ENCODE measurements around the gene ABTB2.
"Not testable (repeated sequence)": the region's sequence is repeated elsewhere in the genome, so short reads cannot be mapped to it uniquely, and the experiment has no call there.

Gene ABTB2

GRCh38 chr11:34256626-34257025 is 101.2 kb downstream of the ABTB2 start:
- DNase-seq, result no peak

DNA sequence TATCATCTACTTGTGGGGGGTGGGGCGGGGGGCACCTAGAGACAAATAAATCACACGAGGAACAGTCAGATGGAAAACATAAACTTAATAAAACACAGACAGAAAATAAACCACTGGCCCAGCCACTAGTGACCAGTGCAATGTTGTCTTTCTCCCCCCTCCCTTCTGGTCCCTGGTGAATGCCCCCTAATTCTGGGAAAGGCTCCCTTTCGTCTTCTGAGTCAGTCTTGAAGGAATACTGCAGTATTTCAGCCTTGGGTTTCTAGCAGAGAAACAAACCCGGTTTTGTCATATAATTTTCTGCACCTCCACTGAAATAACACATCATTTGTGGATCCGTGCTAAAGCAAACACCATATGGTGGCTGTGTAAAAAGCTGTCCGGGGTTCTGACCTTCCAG is 101.7 kb downstream of the ABTB2 start:
- DNase-seq, result no peak

- no peak for DNase-seq
These were observed 102.7 kb downstream of the ABTB2 start for GRCh38 chr11:34255101-34255500.

DNA sequence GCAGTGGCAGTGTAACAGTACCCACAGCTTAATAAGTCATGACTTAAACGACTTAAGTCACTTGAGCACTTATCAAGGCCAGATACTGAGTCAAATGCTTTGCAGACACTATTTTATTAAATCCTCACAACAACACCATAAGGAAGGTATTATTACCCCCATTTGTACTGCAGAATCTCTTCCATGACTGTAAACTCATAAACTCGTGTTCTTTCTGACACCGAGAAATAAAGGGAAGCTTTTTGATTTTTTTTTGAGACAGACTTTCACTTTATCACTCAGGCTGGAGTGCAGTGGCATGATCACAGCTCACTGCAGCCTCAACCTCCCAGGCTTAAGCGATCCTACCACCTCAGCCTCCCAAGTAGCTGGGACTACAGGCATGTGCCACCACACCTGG is 103.8 kb downstream of the ABTB2 start:
- no peak for DNase-seq

- DNase-seq, result no peak
These were observed 105.2 kb downstream of the ABTB2 start for GRCh38 chr11:34252651-34253050.

- DNase-seq, result no peak
These were observed 105.8 kb downstream of the ABTB2 start for GRCh38 chr11:34252015-34252414.

- DNase-seq, result no peak
These were observed 106.2 kb downstream of the ABTB2 start for GRCh38 chr11:34251589-34251980.

DNA sequence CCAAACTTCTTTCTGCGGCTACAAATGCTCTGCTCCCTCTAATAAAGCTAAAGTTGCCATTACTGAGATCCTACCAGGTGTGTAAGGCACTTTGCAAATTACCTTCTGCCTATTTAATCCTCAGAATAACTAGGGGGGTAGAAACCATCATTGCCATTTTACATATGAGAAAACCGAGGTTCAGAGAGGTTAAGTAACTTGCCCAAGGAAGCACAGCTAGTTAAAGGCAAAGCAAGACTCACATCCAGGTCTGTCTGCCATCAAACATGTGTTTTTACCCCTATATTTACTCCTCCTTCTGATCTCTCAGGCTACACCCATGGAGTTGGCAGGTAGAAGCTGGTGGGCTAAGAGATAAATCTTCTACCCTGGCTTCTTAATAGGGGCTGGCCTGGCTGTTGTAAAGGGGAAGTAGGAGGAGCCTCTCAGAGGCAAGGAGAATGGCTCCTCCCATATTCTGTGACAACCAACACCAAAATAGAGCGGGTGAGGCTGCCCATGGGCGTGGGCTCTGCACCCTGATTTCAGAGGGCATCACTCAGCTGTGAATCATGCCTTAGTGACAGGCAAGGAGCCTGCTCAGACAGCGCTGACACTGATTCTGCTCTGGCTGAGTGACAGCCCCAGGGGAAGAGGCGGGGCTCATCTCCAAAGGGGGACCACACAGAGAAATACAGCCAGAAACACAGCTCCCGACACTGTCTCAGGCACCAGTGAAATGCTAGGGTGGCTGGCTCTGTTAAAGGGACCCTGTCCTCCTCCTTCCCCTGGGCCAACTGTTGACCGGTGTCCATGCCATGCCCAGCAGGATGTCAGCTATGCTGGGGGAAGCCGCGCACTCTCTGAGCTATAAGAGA is 106.8 kb downstream of the ABTB2 start:
- DNase-seq, result no peak

- DNase-seq, result no peak
These were observed 107.6 kb downstream of the ABTB2 start for GRCh38 chr11:34250211-34250610.

GRCh38 chr11:34249439-34249838 is 108.4 kb downstream of the ABTB2 start:
- no peak for DNase-seq

DNA sequence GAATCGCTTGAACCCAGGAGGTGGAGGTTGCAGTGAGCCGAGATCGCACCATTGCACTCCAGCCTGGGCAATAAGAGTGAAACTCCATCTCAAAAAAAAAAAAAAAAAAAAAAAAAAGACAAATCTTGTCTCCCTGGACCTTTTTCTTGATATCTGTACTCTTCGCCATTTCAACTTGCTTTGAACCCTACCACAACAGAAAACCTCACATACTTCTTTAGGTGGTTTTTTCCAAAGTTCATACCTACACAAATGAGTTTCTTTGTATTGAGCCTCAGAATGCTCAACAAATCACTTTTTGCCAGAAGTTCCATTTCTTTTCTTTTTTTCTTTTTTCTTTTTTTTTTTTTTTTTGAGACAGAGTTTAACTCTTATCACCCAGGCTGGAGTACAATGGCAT is 111.3 kb downstream of the ABTB2 start:
- not testable (repeated sequence) for DNase-seq

GRCh38 chr11:34245041-34245440 is 112.8 kb downstream of the ABTB2 start:
- no peak for DNase-seq

GRCh38 chr11:34243600-34244464 is 114.0 kb downstream of the ABTB2 start:
- no peak for DNase-seq

DNA sequence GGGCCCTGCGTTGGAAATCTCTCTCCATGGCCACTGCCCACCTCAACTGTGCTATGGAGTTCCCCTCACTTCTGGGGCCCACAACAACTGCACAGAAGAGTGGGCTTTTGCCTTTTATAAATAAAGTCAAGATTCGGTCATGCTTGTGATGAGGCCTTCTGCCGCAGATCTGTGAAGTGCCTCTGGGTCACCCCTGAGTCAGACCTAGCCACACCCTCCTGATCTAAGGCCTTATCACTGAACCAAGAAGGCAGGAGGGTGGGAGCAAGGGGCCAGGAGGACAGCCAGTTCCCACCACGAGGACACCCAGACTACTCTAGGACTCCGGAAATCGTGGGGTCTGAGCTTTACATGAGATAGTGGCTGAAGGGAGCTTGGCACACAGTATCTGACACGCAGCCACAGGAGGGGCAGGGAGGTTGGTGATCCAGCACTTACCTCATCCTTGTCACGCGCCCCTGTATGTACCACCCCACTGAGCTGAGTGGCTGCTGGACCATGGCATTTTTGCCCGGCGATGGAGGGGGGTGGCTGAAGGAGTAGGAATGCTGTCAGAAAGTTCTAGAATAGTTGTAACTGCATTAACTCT is 115.7 kb downstream of the ABTB2 start:
- no peak for DNase-seq

DNA sequence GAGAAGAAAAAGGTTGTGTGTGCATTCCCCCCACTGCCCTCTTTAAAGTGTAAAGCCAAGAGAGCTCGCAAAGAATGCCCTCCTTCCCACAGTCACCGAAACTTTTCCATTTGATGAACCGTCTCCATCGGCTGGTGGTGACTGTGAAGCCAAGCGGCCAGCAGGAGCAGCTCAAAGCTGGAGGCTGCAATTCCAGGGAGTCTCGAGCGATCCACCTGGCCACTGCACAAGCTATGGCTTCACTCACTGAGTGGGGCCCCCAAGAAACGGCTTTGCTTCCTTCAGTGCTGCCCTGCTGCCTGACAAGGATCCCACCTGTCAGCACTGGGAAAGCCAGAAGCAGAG is 117.7 kb downstream of the ABTB2 start:
- DNase-seq, result no peak

- DNase-seq, result no peak
These were observed 118.2 kb downstream of the ABTB2 start for GRCh38 chr11:34239465-34240149.

GRCh38 chr11:34238966-34239365 is 118.8 kb downstream of the ABTB2 start:
- DNase-seq, result no peak

GRCh38 chr11:34238533-34238932 is 119.3 kb downstream of the ABTB2 start:
- DNase-seq, result no peak

GRCh38 chr11:34236572-34236971 is 121.2 kb downstream of the ABTB2 start:
- no peak for DNase-seq

DNA sequence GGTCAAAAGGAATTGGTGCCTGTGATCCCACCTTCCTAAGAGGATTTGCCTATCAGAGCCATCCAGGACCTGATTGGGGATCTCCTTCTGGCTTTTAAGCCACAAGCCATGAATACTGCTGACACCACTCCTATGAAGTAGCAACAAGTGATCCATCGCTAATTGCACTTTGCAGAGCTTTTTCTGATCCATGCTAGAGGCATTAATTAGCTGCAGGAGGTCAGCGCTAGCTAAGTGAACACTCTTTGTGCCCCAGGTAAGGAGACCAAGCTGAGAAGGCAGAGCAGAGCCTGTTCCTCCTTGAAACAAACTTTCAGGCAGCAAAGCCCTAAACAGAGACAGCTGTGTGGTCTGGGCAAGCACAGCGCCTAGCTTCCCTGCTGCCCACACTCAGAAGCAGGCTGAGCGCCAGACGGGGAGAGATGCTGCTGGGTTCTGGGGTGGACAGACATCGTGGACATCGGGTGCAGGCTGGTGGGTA is 122.2 kb downstream of the ABTB2 start:
- DNase-seq, result no peak

GRCh38 chr11:34235189-34235588 is 122.6 kb downstream of the ABTB2 start:
- DNase-seq, result no peak

DNA sequence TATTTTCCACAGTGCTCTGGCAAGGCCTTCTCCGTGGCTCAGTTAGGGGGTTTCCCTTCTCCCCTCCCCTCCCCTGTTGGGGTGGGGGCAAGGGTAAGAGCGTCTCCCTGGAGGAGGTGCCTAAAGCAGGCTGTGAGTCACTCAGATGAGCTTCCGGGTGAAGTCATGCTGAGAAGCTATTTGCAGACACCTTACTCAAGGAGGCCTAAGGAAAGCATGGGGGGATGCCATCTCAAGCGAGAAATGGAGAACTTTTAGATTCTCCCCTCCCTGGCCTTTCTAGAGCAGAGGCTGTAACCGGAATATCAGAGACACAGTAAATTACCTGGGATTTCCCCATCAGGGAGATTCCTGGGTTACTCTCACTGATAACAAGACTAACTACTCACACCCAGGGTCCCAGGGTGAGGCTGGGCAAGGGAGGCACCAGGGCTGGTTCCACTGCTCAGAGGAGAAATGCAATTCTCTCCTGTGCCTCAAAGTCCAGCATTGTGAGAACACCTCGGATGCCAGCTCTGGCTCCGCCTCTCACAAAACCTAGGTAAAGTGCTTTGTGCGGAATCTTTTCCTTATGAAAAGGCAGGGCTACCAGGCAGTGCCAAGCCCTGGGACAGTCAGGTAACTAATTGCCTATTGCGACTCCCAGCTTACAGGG is 123.6 kb downstream of the ABTB2 start:
- DNase-seq, result no peak

GRCh38 chr11:34233215-34233614 is 124.6 kb downstream of the ABTB2 start:
- no peak for DNase-seq

Data from NCI-H446 treated with DMSO at 0.1 percent for 48 hours (cell line).